ENCODE data around the gene BNIP5.
A peak's percentile ranks its signal among the peaks of the same experiment; 100 is the strongest.
"Not testable (repeated sequence)": the region's sequence is repeated elsewhere in the genome, so short reads cannot be mapped to it uniquely, and the experiment has no call there.

BNIP5 gene

DNA sequence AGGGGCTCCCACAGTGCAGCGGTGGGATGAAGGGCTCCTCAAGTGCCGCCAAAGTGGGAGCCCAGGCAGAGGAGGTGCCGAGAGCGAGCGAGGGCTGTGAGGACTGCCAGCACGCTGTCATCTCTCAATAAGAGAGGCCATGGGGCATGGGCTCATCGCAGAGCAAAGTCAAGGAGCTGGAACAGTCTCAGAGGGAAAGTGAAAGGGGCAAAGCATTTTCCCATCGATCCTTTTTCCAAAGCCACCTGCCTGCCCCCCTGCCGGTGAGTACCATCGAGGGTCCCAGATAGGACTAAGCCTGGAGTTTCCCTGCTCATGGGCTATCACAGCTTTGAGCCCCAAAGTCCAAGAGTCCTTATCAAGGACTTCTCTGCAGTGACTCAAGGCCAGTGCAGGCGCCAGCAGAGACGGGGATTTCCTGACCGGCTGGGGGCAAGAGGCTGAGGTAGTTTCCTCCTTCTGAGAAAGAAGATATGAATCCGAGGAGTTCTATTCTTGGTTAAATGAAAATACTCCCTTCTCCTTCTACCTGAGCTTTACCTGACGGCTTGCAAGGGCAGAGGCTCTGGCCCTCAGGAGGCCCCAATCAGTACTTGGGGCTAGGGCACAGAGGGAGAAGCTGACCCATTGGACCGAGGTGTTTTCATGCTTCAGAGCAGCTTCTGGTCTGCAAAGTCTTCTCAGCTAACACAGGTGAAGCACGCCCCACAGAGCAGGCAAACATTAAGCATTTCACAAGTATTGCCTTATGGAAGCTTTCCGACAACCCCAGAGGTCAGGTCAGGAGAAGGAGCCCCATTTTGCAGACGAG lies 28.2 kb upstream of the BNIP5 start:
- no peak for DNase-seq

GRCh38 chr6:36364061-36364635 lies 27.5 kb upstream of the BNIP5 start:
- not testable (repeated sequence) for DNase-seq

GRCh38 chr6:36363371-36363752 lies 26.7 kb upstream of the BNIP5 start:
- DNase-seq: not testable (repeated sequence)

DNA sequence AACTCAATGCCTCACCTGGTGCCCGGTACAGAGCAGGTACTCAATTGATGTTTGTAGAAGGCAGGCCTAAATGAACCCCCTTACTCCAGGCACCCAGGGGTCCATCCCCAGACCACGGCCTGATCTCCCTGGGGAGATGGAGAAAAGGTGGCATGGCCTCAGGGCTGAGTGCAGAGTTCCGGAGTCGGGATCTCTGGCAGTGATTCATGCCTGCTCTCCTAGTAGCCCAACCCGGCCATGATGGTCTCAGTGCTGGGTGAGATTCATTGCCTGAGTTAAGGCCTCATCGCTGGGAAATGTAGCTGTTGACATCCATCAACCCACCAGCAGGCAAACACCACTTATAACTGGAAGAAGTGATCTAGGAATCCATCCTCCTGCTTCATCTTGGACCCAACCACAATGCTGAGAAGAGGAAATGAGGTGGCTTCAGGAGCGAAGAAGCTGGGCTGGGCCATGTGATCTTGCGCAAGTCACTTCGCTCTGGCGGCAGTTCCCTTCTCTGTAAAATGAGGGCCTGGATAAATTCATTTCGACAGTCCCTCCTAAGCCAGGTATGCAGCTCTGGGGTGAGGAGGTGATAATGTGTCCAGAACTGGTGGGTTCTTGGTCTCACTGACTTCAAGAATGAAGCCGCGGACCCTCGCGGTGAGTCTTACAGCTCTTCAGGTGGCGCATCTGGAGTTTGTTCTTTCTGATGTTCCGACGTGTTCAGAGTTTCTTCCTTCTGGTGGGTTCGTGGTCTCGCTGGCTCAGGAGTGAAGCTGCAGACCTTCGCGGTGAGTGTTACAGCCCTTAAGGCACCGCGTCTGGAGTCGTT lies 26.1 kb upstream of the BNIP5 start:
- no peak for DNase-seq

GRCh38 chr6:36361071-36361470 lies 24.4 kb upstream of the BNIP5 start:
- DNase-seq: no peak

GRCh38 chr6:36360241-36361054 lies 23.8 kb upstream of the BNIP5 start:
- DNase-seq: peak; percentile 86

GRCh38 chr6:36358226-36358915 lies 21.7 kb upstream of the BNIP5 start:
- DNase-seq: peak; percentile 43

DNA sequence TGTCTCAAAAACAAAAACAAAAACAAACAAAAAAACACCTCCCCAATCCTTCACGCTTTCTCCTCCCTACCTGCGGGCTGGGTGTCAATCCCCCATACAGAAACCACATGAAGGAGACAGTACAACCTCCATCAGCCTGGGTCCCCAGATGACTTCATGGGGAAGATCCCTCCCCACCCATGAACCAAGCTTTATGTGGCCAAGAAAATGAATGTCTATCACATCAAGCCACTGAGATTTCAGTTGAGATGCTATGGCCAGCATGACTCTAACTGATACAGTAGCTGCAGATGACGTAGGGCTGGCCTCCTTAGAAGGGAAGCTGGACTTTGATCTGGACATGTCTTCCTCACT lies 21.2 kb upstream of the BNIP5 start:
- DNase-seq: no peak

- DNase-seq: no peak
Measured at GRCh38 chr6:36355819-36356218, 19.1 kb upstream of the BNIP5 start.

GRCh38 chr6:36353411-36353915 lies 16.8 kb upstream of the BNIP5 start:
- no peak for DNase-seq

GRCh38 chr6:36352477-36353157 lies 15.9 kb upstream of the BNIP5 start:
- no peak for DNase-seq

- peak; percentile 91 for DNase-seq
Measured at GRCh38 chr6:36350681-36351571, 14.2 kb upstream of the BNIP5 start.

- DNase-seq: no peak
Measured at GRCh38 chr6:36350082-36350481, 13.4 kb upstream of the BNIP5 start.

GRCh38 chr6:36349240-36349639 lies 12.6 kb upstream of the BNIP5 start:
- DNase-seq: peak; percentile 68

GRCh38 chr6:36347621-36348020 lies 10.9 kb upstream of the BNIP5 start:
- peak; percentile 99 for DNase-seq

GRCh38 chr6:36346486-36347273 lies 10.0 kb upstream of the BNIP5 start:
- DNase-seq: no peak

GRCh38 chr6:36345681-36346466 lies 9.2 kb upstream of the BNIP5 start:
- DNase-seq: peak; percentile 60

DNA sequence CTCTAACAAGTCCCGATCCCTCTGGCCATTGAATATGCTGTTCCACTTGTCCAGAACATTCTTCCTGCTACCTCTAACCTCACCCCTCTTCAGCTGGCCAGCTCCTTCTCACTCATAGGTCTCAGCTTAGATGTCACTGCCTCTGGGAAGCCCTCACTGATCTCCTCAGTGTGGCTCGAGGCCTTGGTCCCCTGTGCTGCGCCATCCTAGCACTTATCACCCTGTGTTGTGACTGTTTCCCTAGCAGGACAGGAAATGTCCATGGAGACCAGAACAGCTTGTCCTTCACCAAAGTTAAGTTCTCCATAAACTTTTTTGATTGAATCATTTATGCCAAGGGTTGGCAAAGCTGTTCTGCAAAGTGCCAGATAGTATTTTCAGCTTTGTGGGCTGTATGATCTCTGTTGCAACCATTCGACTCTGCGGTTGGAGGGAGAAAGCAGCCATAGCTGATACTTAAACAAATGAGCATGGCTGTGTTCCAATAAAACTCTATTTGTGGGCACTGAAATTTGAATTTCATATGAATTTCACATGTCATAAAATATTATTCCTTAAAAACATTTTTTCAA lies 6.5 kb upstream of the BNIP5 start:
- DNase-seq: no peak
